A673 (cell line): ENCODE data around the gene CLEC9A. TPM values are rescaled to one million over a fixed set of nuclear protein-coding genes. Genes with fewer than 3 reads are reported as not detected.

Source experiments
- BruUV-seq: library from RNA; stranded (reverse); fragments of 400-500 nt; replicated peaks from 2 replicates; lab custom pipeline; 2021; lab: Mats Ljungman, UMichigan
- CTCF ChIA-PET: fragments of 300-600 bp; sonication (Branson Sonifier 250); formaldehyde crosslinking; loops from one replicate; lab custom pipeline; 2022; ENCODE audit warnings: antibody characterized with exemption; lab: Charles Lee
- POLR2A ChIA-PET: fragments of 300-600 bp; sonication (Branson Sonifier 250); formaldehyde crosslinking; loops from one replicate; lab custom pipeline; 2022; ENCODE audit warnings: antibody characterized with exemption; ENCODE audit not compliant: low non-redundant PET; lab: Charles Lee
- DNase-seq: peaks from one replicate; pipeline ENCODE4 v3.0.0-alpha.2; 2015; ENCODE audit warnings: low spot score
- H3K27ac ChIP-seq: fragments of 200-600 bp; sonication (generic); 2 replicates; pipeline ENCODE4 v1.5.1; 2016; ENCODE audit warnings: mixed run types, low read depth, mild to moderate bottlenecking, mixed read lengths, antibody characterized with exemption, low read length; ENCODE audit not compliant: poor library complexity, severe bottlenecking
- H3K27me3 ChIP-seq: fragments of 200-600 bp; sonication (generic); replicated peaks from 2 replicates; pipeline ENCODE4 v1.6.1; 2017; ENCODE audit warnings: mixed run types, low read depth, mild to moderate bottlenecking, mixed read lengths, antibody characterized with exemption, low read length; ENCODE audit not compliant: insufficient read depth, poor library complexity
- H3K36me3 ChIP-seq: fragments of 200-600 bp; sonication (generic); 2 replicates; pipeline ENCODE4 v1.6.1; 2016; ENCODE audit warnings: mixed run types, mild to moderate bottlenecking, mixed read lengths, antibody characterized with exemption, low read length; ENCODE audit not compliant: insufficient read depth, poor library complexity, severe bottlenecking
- H3K4me1 ChIP-seq: fragments of 200-600 bp; sonication (generic); 2 replicates; pipeline ENCODE4 v1.6.1; 2017; ENCODE audit warnings: mixed run types, mild to moderate bottlenecking, mixed read lengths, antibody characterized with exemption, low read length; ENCODE audit not compliant: insufficient read depth, poor library complexity, severe bottlenecking
- H3K4me3 ChIP-seq: fragments of 200-600 bp; sonication (generic); 2 replicates; pipeline ENCODE4 v1.5.1; 2016; ENCODE audit warnings: low read depth, mixed run types, mild to moderate bottlenecking, mixed read lengths, low read length; ENCODE audit not compliant: poor library complexity, severe bottlenecking
- H3K9me3 ChIP-seq: fragments of 200-600 bp; sonication (generic); 2 replicates; pipeline ENCODE4 v1.6.1; 2016; ENCODE audit warnings: mixed run types, low read depth, mild to moderate bottlenecking, mixed read lengths, antibody characterized with exemption, low read length; ENCODE audit not compliant: poor library complexity, severe bottlenecking
- EZH2 ChIP-seq: fragments of 200-600 bp; sonication (generic); IDR thresholded peaks from 2 replicates; pipeline ENCODE4 v1.6.1; 2017; ENCODE audit warnings: borderline replicate concordance, low read depth, mild to moderate bottlenecking, mixed read lengths, antibody characterized with exemption, low read length; ENCODE audit not compliant: poor library complexity, severe bottlenecking
- intact Hi-C: fragments of 100-400 bp; cut with micrococcal nuclease; formaldehyde crosslinking; loops from one replicate; pipeline ENCODE4 v1.10.0; 2022; ENCODE audit not compliant: unreplicated experiment
- total RNA-seq: library from RNA; stranded (reverse); gene quantifications from 2 replicates; pipeline ENCODE4 v1.2.3, GENCODE V29; 2021
- TF ChIP-seq, protein P1 (sequence below): fragments of 300-800, 200-600 bp; sonication (generic); conservative IDR thresholded peaks from 2 replicates; pipeline ENCODE4 v1.5.1; 2017; ENCODE audit warnings: low read depth, mild to moderate bottlenecking, antibody characterized with exemption, low read length, moderate library complexity, mixed read lengths

Gene CLEC9A
- total RNA-seq, 1 experiment from 2014 or later, result not detected

DNA sequence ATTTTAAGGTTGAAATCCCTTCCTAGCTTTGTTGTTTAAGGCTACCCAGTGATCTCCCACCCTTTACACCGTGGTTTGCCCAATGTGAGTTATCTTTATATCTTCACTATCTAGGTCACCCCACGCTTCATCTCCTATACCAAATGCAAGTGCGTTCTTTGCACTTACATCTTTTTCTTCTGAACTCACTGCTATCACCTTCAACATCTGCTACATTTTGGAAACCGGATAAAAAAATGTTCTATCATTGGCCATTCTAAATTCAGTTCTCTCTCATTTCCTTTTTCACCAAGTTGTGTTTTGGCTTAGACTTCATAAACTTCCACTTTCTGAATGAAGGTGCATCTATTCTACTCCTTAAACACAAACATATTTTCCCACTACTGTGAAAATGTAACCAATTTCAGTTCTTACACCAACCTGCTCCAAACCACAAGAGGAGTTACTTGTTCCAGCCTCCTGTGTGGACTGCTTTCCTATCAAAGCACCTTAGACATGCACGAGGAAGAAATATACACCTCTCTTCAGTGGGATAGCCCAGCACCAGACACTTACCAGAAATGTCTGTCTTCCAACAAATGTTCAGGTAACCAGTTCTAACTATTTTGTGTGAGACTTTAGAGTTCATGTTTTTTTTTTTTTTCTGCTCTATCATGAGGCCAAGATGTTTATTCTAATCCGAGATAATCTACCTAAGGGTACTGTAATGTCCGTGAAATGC is 21.9 kb downstream of the CLEC9A start:
- no peaks in the 10 kb centered on the region for H3K36me3 ChIP-seq
- H3K27ac ChIP-seq, result no peak overlapping the region
- no peaks in the 10 kb centered on the region for H3K4me1 ChIP-seq
- intact Hi-C loops, result no loop called here
- H3K27me3 ChIP-seq, result no peaks in the 10 kb centered on the region
- H3K4me3 ChIP-seq, result no peak overlapping the region
- CTCF ChIA-PET, result no interaction called here
- H3K9me3 ChIP-seq, result no peaks in the 10 kb centered on the region
- TF ChIP-seq EZH2, result no peak
- TF ChIP-seq, protein P1, sequence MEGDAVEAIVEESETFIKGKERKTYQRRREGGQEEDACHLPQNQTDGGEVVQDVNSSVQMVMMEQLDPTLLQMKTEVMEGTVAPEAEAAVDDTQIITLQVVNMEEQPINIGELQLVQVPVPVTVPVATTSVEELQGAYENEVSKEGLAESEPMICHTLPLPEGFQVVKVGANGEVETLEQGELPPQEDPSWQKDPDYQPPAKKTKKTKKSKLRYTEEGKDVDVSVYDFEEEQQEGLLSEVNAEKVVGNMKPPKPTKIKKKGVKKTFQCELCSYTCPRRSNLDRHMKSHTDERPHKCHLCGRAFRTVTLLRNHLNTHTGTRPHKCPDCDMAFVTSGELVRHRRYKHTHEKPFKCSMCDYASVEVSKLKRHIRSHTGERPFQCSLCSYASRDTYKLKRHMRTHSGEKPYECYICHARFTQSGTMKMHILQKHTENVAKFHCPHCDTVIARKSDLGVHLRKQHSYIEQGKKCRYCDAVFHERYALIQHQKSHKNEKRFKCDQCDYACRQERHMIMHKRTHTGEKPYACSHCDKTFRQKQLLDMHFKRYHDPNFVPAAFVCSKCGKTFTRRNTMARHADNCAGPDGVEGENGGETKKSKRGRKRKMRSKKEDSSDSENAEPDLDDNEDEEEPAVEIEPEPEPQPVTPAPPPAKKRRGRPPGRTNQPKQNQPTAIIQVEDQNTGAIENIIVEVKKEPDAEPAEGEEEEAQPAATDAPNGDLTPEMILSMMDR, result no peak
- BruUV-seq, result no TSS peak
- DNase-seq, result no peak
- POLR2A ChIA-PET, result no interaction called here

DNA sequence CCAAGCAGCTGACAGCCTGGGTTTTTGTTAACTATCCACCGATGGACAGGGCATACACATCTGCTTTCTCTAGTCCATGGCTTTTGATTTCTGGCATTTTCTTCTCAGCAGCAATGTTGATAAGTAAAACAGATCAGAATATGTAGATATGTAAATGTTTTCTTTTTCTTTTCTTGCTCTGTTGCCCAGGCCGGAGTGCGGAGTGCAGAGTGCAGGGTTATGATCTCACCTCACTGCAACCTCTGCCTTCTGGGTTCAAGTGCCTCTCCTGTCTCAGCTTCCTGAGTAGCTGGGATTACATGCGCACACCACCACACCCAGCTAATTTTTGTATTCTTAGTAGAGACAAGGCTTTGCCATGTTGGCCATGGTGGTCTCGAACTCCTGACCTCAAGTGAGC is 27.9 kb downstream of the CLEC9A start:
- Histone ChIP-seq H3K4me3 (no peak overlapping the region), H3K9me3 (no peaks in the 10 kb centered on the region), H3K36me3 (no peaks in the 10 kb centered on the region), H3K27me3 (no peaks in the 10 kb centered on the region), H3K4me1 (no peaks in the 10 kb centered on the region), H3K27ac (no peak overlapping the region)
- ChIA-PET POLR2A (no interaction called here), CTCF (no interaction called here)
- no peak for DNase-seq
- TF ChIP-seq, protein P1, result no peak
- TF ChIP-seq EZH2, result no peak
- no TSS peak for BruUV-seq
- intact Hi-C loops, result no loop called here

DNA sequence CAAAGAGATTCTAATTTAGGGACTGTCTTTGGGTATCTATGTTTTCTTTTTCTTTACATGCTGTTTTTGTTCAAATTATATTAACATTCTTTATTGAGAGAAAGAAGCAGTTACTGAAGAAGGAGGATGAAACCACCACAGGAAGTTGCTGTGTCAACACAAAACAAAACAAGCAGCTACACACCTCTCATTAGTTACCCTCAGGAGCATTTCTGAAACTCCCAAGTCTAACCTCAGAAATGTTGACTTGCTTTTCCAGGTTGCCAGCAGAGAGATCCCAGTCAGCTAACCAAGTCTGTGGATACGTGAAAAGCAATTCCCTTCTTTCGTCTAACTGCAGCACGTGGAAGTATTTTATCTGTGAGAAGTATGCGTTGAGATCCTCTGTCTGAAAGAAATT is 34.8 kb downstream of the CLEC9A start:
- no peak for DNase-seq
- ChIA-PET POLR2A (interaction anchor here (0.6 kb wide), 1 partner anchor 295 kb away, joined by 10 read pairs; no protein-coding TSS in a partner anchor), CTCF (no interaction called here)
- Histone ChIP-seq H3K9me3 (no peaks in the 10 kb centered on the region), H3K4me1 (peaks cover 40% of the 10 kb centered on the region), H3K27ac (no peak overlapping the region), H3K4me3 (no peak overlapping the region), H3K27me3 (no peaks in the 10 kb centered on the region), H3K36me3 (no peaks in the 10 kb centered on the region)
- TF ChIP-seq, protein P1, result no peak
- no peak for TF ChIP-seq EZH2
- intact Hi-C loops, result no loop called here
- no TSS peak for BruUV-seq
